NCI-H2081 treated with DMSO at 0.1 percent for 48 hours (cell line): ENCODE measurements around the gene CLEC16A.

Source experiments
- DNase-seq: peaks from one replicate; lab custom pipeline; 2025; lab: John Stamatoyannopoulos, UW

Gene CLEC16A

GRCh38 chr16:11159282-11159681 is 214.9 kb downstream of the CLEC16A start:
- DNase-seq: no peak

- no peak for DNase-seq
Measured at GRCh38 chr16:11160676-11161115, 216.3 kb downstream of the CLEC16A start.

- no peak for DNase-seq
Measured at GRCh38 chr16:11161439-11161838, 217.1 kb downstream of the CLEC16A start.

- no peak for DNase-seq
Measured at GRCh38 chr16:11161974-11162373, 217.6 kb downstream of the CLEC16A start.

- DNase-seq: no peak
Measured at GRCh38 chr16:11162586-11163268, 218.4 kb downstream of the CLEC16A start.

GRCh38 chr16:11163761-11164261 is 219.4 kb downstream of the CLEC16A start:
- DNase-seq: no peak

GRCh38 chr16:11164482-11165270 is 220.3 kb downstream of the CLEC16A start:
- DNase-seq: no peak

- no peak for DNase-seq
Measured at GRCh38 chr16:11165349-11165748, 221.0 kb downstream of the CLEC16A start.

- no peak for DNase-seq
Measured at GRCh38 chr16:11165894-11166665, 221.7 kb downstream of the CLEC16A start.

GRCh38 chr16:11167581-11167980 is 223.2 kb downstream of the CLEC16A start:
- no peak for DNase-seq

GRCh38 chr16:11168386-11169051 is 224.2 kb downstream of the CLEC16A start:
- DNase-seq: no peak

- DNase-seq: no peak
Measured at GRCh38 chr16:11169641-11170040, 225.3 kb downstream of the CLEC16A start.

- no peak for DNase-seq
Measured at GRCh38 chr16:11170201-11170600, 225.8 kb downstream of the CLEC16A start.

GRCh38 chr16:11170696-11171447 is 226.5 kb downstream of the CLEC16A start:
- no peak for DNase-seq

- no peak for DNase-seq
Measured at GRCh38 chr16:11171448-11171709, 227.0 kb downstream of the CLEC16A start.

GRCh38 chr16:11171757-11172299 is 227.5 kb downstream of the CLEC16A start:
- DNase-seq: no peak

GRCh38 chr16:11173426-11173825 is 229.1 kb downstream of the CLEC16A start:
- no peak for DNase-seq

GRCh38 chr16:11174141-11174540 is 229.8 kb downstream of the CLEC16A start:
- no peak for DNase-seq

GRCh38 chr16:11175106-11175786 is 230.9 kb downstream of the CLEC16A start:
- DNase-seq: no peak

- no peak for DNase-seq
Measured at GRCh38 chr16:11175787-11176341, 231.5 kb downstream of the CLEC16A start.
